Lung (tissue), 12 donors: Measurements from ENCODE around the gene LMTK2. TPM values are rescaled to one million over a fixed set of nuclear protein-coding genes. Genes with fewer than 3 reads are reported as not detected.

ENCODE experiments used
- ATAC-seq: fragments of 200-7000 bp; cut with Tn5 transposase; one replicate; pipeline ENCODE4 v1.9.1; 2020; ENCODE audit warnings: moderate number of reproducible peaks; ENCODE audit not compliant: insufficient read depth, low FRiP score
- DNase-seq, 3 donors: peaks; one replicate each; pipeline ENCODE4 v3.0.0-alpha.2; 2013 to 2017
- H3K27ac ChIP-seq, 2 donors: one replicate each; pipeline ENCODE4 v1.5.1; 2013; ENCODE audit warnings: mild to moderate bottlenecking in 2 of 2, moderate library complexity in 2 of 2, control low read depth in 1 of 2, inconsistent platforms in 1 of 2, low read depth in 1 of 2, low read length in 1 of 2
- H3K27me3 ChIP-seq, 3 donors: one replicate each; pipeline ENCODE4 v1.5.1; 2013; ENCODE audit warnings: low read length in 2 of 3; ENCODE audit not compliant: control insufficient read depth in 3 of 3, insufficient read depth in 3 of 3
- H3K36me3 ChIP-seq, 4 donors: one replicate each; pipeline ENCODE4 v1.5.1; 2013; ENCODE audit warnings: low read length in 4 of 4, mild to moderate bottlenecking in 1 of 4, moderate library complexity in 1 of 4; ENCODE audit not compliant: control insufficient read depth in 4 of 4, insufficient read depth in 4 of 4
- H3K4me1 ChIP-seq, 5 donors: one replicate each; pipeline ENCODE4 v1.5.1; 2013; ENCODE audit warnings: low read length in 5 of 5, mild to moderate bottlenecking in 2 of 5, moderate library complexity in 1 of 5; ENCODE audit not compliant: control insufficient read depth in 5 of 5, insufficient read depth in 5 of 5
- H3K4me3 ChIP-seq: one replicate; pipeline ENCODE4 v1.5.1; 2013; ENCODE audit warnings: mild to moderate bottlenecking, control low read depth, moderate library complexity
- H3K9ac ChIP-seq, 2 donors: one replicate each; pipeline ENCODE4 v1.5.1; 2013; ENCODE audit warnings: low read length in 2 of 2, control low read depth in 1 of 2; ENCODE audit not compliant: insufficient read depth in 1 of 2
- H3K9me3 ChIP-seq, 4 donors: one replicate each; pipeline ENCODE4 v1.5.1; 2013; ENCODE audit warnings: low read length in 3 of 4, mild to moderate bottlenecking in 1 of 4, moderate library complexity in 1 of 4; ENCODE audit not compliant: control insufficient read depth in 4 of 4, insufficient read depth in 3 of 4
- CTCF ChIP-seq: IDR thresholded peaks from 2 replicates; pipeline ENCODE4 v1.5.1; 2012; ENCODE audit warnings: mild to moderate bottlenecking; ENCODE audit errors: control extremely low read depth, extremely low read depth
- WGBS, 2 donors: extraction: QIAGEN DNeasy Blood & Tissue Kit; methylation state at CpG; one replicate each; pipeline ENCODE4 v1.1.7; 2013; 5-methylcytosine and 5-hydroxymethylcytosine counted together
- polyA plus RNA-seq, 2 donors: library from polyadenylated mRNA; stranded (reverse); fragments of 200-250 nt; gene quantifications; one replicate each; pipeline ENCODE4 v1.2.1, GENCODE V29; 2013
- total RNA-seq, 2 donors: library from RNA; depleted of rRNA in 1 of 2; stranded (reverse); fragments of >200 nt in 1 of 2; gene quantifications; one replicate each; pipeline ENCODE4 v1.2.1, GENCODE V29; 2014 to 2021
- donor health status: control.
- donor health status: control.
- donor health status: Bipolar disorder and iron deficiency.
- donor health status: healthy.
- donor health status: DM: yes; HTN: yes; CAD: no.

LMTK2 gene
- total and polyA plus RNA-seq, 4 donors: 6.6 to 25.8 (median 15.7) TPM

GRCh38 chr7:98251601-98252424, 145.2 kb downstream of the LMTK2 start, which contains the start of gene TECPR1:
TSS of gene TECPR1 (minus strand) at chr7:98252232. CDS start at chr7:98246146, 6,086 bp downstream.
- H3K27ac ChIP-seq: peak within 1 kb of the TSS; percentile 65 to 94
- H3K9me3 ChIP-seq: no peaks in the 10 kb centered on the region
- peak within 1 kb of the TSS; percentile 39 to 68 for H3K9ac ChIP-seq
- WGBS, 2 donors: 1% methylated on average over 54 to 69 of the region's 69 CpGs
- DNase-seq (peak; percentile 92 to 96 (median 94)), ATAC-seq (peak; percentile 99)
- TF ChIP-seq CTCF: no peak
- peaks cover 0 to 4% (median 0%) of the 10 kb centered on the region in 4 donors for H3K36me3 ChIP-seq
- peak within 1 kb of the TSS; percentile 96 for H3K4me3 ChIP-seq
- H3K4me1 ChIP-seq: peaks cover 0 to 20% (median 5%) of the 10 kb centered on the region in 5 donors
- H3K27me3 ChIP-seq: no peaks in the 10 kb centered on the region

GRCh38 chr7:98252425-98253054, 145.9 kb downstream of the LMTK2 start:
- Histone ChIP-seq H3K27me3 (no peaks in the 10 kb centered on the region), H3K4me3 (peak overlapping the region; percentile 82), H3K9ac (peak overlapping the region; percentile 33 to 59), H3K9me3 (no peaks in the 10 kb centered on the region), H3K4me1 (peaks cover 0 to 18% (median 5%) of the 10 kb centered on the region in 5 donors), H3K36me3 (peaks cover 0 to 7% (median 0%) of the 10 kb centered on the region in 4 donors), H3K27ac (peak overlapping the region; percentile 65 to 93)
- no peak for TF ChIP-seq CTCF
- ATAC-seq (peak; percentile 25), DNase-seq (peak in 1 of 3 donors; percentile 21)
- 21 to 22% methylated on average over 31 to 32 of the region's 32 CpGs for whole genome bisulfite sequencing, 2 donors

- Histone ChIP-seq H3K36me3 (peaks cover 0 to 7% (median 0%) of the 10 kb centered on the region in 4 donors), H3K27ac (no peak overlapping the region), H3K9ac (no peak overlapping the region), H3K4me3 (no peak overlapping the region), H3K9me3 (no peaks in the 10 kb centered on the region), H3K4me1 (peaks cover 0 to 18% (median 5%) of the 10 kb centered on the region in 5 donors), H3K27me3 (no peaks in the 10 kb centered on the region)
- DNase-seq (no peak), ATAC-seq (no peak)
- 94 to 96% methylated on average over 4 of the region's 4 CpGs for WGBS, 2 donors
- no peak for TF ChIP-seq CTCF
Measured at GRCh38 chr7:98254516-98254915, 147.9 kb downstream of the LMTK2 start.
